Caco-2 (cell line): Measurements from ENCODE around the gene LDLRAD4. TPM values are rescaled to one million over a fixed set of nuclear protein-coding genes. Genes with fewer than 3 reads are reported as not detected.

Experiments used
- BruUV-seq: library from RNA; stranded (reverse); fragments of 400-500 nt; replicated peaks from 2 replicates; lab custom pipeline; 2021; lab: Mats Ljungman, UMichigan
- CTCF ChIA-PET: fragments of 300-600 bp; sonication (Branson Sonifier 250); formaldehyde crosslinking; loops from one replicate; lab custom pipeline; 2022; ENCODE audit warnings: antibody characterized with exemption; lab: Charles Lee
- POLR2A ChIA-PET: fragments of 300-600 bp; sonication (Branson Sonifier 250); formaldehyde crosslinking; loops from one replicate; lab custom pipeline; 2022; ENCODE audit warnings: antibody characterized with exemption; lab: Charles Lee
- DNase-seq, 2 experiments: peaks; one replicate each; pipeline versions ENCODE4 v3.0.0 to v3.0.0-alpha.2; 2020 to 2022
- H3K27me3 ChIP-seq: replicated peaks from 2 replicates; pipeline ENCODE4 v1.6.0; 2011; ENCODE audit warnings: low read length; ENCODE audit not compliant: control insufficient read depth, insufficient read depth
- H3K36me3 ChIP-seq: 2 replicates; pipeline ENCODE4 v1.5.1; 2011; ENCODE audit warnings: low read length; ENCODE audit not compliant: control insufficient read depth, insufficient read depth
- H3K4me1 ChIP-seq: fragments of 250-450 bp; sonication (Bioruptor Pico); 2 replicates; pipeline ENCODE4 v1.5.1; 2020; ENCODE audit warnings: mild to moderate bottlenecking
- H3K4me3 ChIP-seq: 2 replicates; pipeline ENCODE4 v1.5.1; 2011; ENCODE audit warnings: low read depth, mild to moderate bottlenecking, control low read depth, low read length
- H3K9me3 ChIP-seq: fragments of 250-450 bp; sonication (Bioruptor Pico); 2 replicates; pipeline ENCODE4 v1.5.1; 2020; ENCODE audit warnings: mild to moderate bottlenecking, moderate library complexity
- H3K27ac Mint-ChIP-seq: one replicate; pipeline ENCODE4 v1.8.0; 2022; ENCODE audit warnings: mixed read lengths; ENCODE audit not compliant: unreplicated experiment
- H3K27me3 Mint-ChIP-seq: one replicate; pipeline ENCODE4 v1.8.0; 2022; ENCODE audit warnings: mixed read lengths; ENCODE audit not compliant: insufficient read depth, unreplicated experiment
- H3K36me3 Mint-ChIP-seq: one replicate; pipeline ENCODE4 v1.8.0; 2022; ENCODE audit warnings: mild to moderate bottlenecking, mixed read lengths; ENCODE audit not compliant: insufficient read depth, unreplicated experiment
- H3K4me1 Mint-ChIP-seq: one replicate; pipeline ENCODE4 v1.8.0; 2022; ENCODE audit warnings: low read depth, mixed read lengths; ENCODE audit not compliant: unreplicated experiment
- H3K4me3 Mint-ChIP-seq: one replicate; pipeline ENCODE4 v1.8.0; 2022; ENCODE audit warnings: mild to moderate bottlenecking, moderate library complexity, mixed read lengths; ENCODE audit not compliant: unreplicated experiment
- H3K9me3 Mint-ChIP-seq: one replicate; pipeline ENCODE4 v1.8.0; 2022; ENCODE audit warnings: mixed read lengths; ENCODE audit not compliant: unreplicated experiment
- CTCF ChIP-seq, 2 experiments: fragments of 200-600 bp in 1 of 2; IDR thresholded peaks; 1 replicate in 1 of 2; 2 replicates in 1 of 2; pipeline versions ENCODE4 v1.5.1 to v1.8.0; 2011 to 2022; ENCODE audit warnings: antibody characterized with exemption in 1 of 2, control low read depth in 1 of 2, inconsistent platforms in 1 of 2, low read depth in 1 of 2, low read length in 1 of 2, mild to moderate bottlenecking in 1 of 2, moderate library complexity in 1 of 2; ENCODE audit not compliant: insufficient read depth in 1 of 2, severe bottlenecking in 1 of 2, unreplicated experiment in 1 of 2
- intact Hi-C: fragments of 100-400 bp; cut with micrococcal nuclease; formaldehyde crosslinking; loops from one replicate; pipeline ENCODE4 v1.10.0; 2022; ENCODE audit not compliant: unreplicated experiment
- total RNA-seq: library from RNA; stranded (reverse); gene quantifications from 2 replicates; pipeline ENCODE4 v1.2.3, GENCODE V29; 2022

The LDLRAD4 gene
- total RNA-seq, 1 experiment from 2014 or later: 1.2 TPM

DNA sequence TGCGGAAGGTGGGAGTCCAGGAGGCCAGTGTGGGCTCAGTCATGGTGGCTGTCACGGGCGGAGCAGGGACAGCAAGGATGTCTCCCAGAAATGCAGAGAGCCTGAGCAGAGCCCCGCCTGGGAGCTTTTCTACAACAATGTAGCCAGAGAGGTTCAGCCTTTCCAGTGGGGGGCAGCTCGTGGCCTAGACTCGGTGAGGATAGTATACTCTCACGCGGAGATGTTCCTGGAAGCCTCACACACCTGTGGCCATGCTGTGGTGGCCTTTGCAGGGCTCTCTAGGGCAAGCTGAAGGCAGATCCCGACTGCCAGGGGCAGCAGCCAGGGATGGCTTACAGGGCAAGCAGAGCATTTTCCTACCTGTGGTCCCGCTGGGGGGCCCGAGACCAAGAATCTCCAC is 244.1 kb downstream of the LDLRAD4 start:
- no peak overlapping the region for H3K27ac Mint-ChIP-seq
- intact Hi-C loops: no loop called here
- peaks cover 7% of the 10 kb centered on the region for H3K27me3 Mint-ChIP-seq

GRCh38 chr18:13463526-13464210 is 245.1 kb downstream of the LDLRAD4 start:
- ChIA-PET CTCF (no interaction called here), POLR2A (no interaction called here)

More for the DNA sequence above, 244.1 kb downstream of the LDLRAD4 start:
- H3K4me3 ChIP-seq: no peak overlapping the region
- no peaks in the 10 kb centered on the region for H3K27me3 ChIP-seq
- POLR2A ChIA-PET: no interaction called here
- peaks cover 10% of the 10 kb centered on the region for H3K9me3 Mint-ChIP-seq
- H3K36me3 ChIP-seq: no peaks in the 10 kb centered on the region
- CTCF ChIA-PET: no interaction called here
- no peak overlapping the region for H3K4me3 Mint-ChIP-seq
- no peaks in the 10 kb centered on the region for H3K36me3 Mint-ChIP-seq
- DNase-seq: no peak
- no peak for TF ChIP-seq CTCF (IDR thresholded peaks at IDR 0.05; ENCODE audit: insufficient read depth in 1 of 2, low read depth in 1 of 2, low read length in 1 of 2, severe bottlenecking in 1 of 2, unreplicated experiment in 1 of 2)
- H3K4me1 ChIP-seq: no peaks in the 10 kb centered on the region
- H3K4me1 Mint-ChIP-seq: no peaks in the 10 kb centered on the region
- BruUV-seq: no TSS peak
- no peaks in the 10 kb centered on the region for H3K9me3 ChIP-seq

GRCh38 chr18:13464432-13465123 is 246.0 kb downstream of the LDLRAD4 start:
- Mint-ChIP-seq H3K27ac (no peak overlapping the region), H3K9me3 (peaks cover 10% of the 10 kb centered on the region), H3K4me1 (no peaks in the 10 kb centered on the region), H3K4me3 (no peak overlapping the region), H3K36me3 (no peaks in the 10 kb centered on the region), H3K27me3 (peaks cover 7% of the 10 kb centered on the region)
- H3K4me1 ChIP-seq: no peaks in the 10 kb centered on the region
- H3K9me3 ChIP-seq: no peaks in the 10 kb centered on the region
- no peaks in the 10 kb centered on the region for H3K36me3 ChIP-seq
- ChIA-PET CTCF (no interaction called here), POLR2A (no interaction called here)
- H3K4me3 ChIP-seq: no peak overlapping the region
- intact Hi-C loops: no loop called here
- no TSS peak for BruUV-seq
- DNase-seq: no peak
- H3K27me3 ChIP-seq: no peaks in the 10 kb centered on the region
- TF ChIP-seq CTCF (IDR thresholded peaks at IDR 0.05; ENCODE audit: insufficient read depth in 1 of 2, low read depth in 1 of 2, low read length in 1 of 2, severe bottlenecking in 1 of 2, unreplicated experiment in 1 of 2): no peak

More at GRCh38 chr18:13463526-13464210, 245.1 kb downstream of the LDLRAD4 start:
- Histone ChIP-seq H3K27me3 (no peaks in the 10 kb centered on the region), H3K9me3 (no peaks in the 10 kb centered on the region), H3K4me3 (no peak overlapping the region), H3K4me1 (no peaks in the 10 kb centered on the region), H3K36me3 (no peaks in the 10 kb centered on the region)
- DNase-seq: no peak
- no TSS peak for BruUV-seq
- H3K9me3 Mint-ChIP-seq: peaks cover 10% of the 10 kb centered on the region
- H3K4me3 Mint-ChIP-seq: no peak overlapping the region
- no peak overlapping the region for H3K27ac Mint-ChIP-seq
- no peaks in the 10 kb centered on the region for H3K36me3 Mint-ChIP-seq
- intact Hi-C loops: no loop called here
- H3K4me1 Mint-ChIP-seq: no peaks in the 10 kb centered on the region
- peaks cover 7% of the 10 kb centered on the region for H3K27me3 Mint-ChIP-seq
- no peak for TF ChIP-seq CTCF (IDR thresholded peaks at IDR 0.05; ENCODE audit: insufficient read depth in 1 of 2, low read depth in 1 of 2, low read length in 1 of 2, severe bottlenecking in 1 of 2, unreplicated experiment in 1 of 2)
